ENCODE results near the gene RPS25.

- TF ChIP-seq POLR2A (IDR thresholded peaks at IDR 0.05) (no peak), CTCF (IDR thresholded peaks at IDR 0.05) (no peak)
Observed at GRCh38 chr11:118996926-118997626, 21.1 kb downstream of the RPS25 start.

All from lower leg skin (tissue), 3 donors.